ENCODE results near the gene MUL1. TPM values are rescaled to one million over a fixed set of nuclear protein-coding genes. Genes with fewer than 3 reads are reported as not detected.

Gene MUL1
- total and polyA plus RNA-seq, 2 of the 8 experiments (the other 6 are each of a cell fraction or from before 2014, with no cell fraction given) = 16.4 to 20.8 TPM

DNA sequence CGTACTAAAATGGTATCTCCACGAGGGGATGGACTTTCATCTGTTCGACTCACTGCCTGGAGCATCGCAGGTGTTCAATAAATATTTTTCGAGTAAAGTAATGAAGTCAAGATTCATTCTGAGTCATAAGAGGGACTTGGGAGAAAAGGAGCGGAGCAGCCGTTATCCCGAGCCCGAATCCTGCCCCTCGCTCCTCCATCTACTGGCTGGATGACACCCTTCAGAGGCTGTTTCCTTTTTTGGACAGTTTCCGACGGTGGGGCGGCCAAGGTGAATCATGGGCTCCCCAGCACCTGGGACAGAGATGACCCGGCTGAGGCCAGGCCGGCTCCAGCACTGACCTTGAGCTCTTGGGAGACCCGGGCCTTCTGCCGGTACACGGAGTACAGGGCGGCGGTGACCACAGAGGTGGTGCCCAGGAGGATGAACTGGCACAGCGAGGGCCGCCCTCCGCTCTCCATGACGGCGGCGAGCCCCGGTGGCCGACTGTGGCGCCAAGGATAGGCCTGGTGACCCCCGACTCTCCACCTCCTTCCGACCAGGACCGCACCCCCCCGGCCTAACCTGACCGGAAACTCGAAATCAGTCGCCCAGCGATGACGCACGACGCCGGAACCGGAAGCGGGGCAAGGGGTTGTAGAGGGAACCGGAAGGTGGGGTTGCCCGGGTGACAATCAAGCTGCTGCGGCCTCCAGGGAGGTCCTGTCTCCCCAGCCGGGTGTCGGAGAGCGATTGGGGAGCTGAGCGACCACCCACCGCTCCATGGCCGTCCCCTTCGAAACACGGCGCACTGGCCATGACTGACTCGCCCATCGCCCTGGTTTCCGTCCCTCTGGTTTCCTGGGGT, at the start of gene MUL1 (continued):
- TF ChIP-seq, protein P1, sequence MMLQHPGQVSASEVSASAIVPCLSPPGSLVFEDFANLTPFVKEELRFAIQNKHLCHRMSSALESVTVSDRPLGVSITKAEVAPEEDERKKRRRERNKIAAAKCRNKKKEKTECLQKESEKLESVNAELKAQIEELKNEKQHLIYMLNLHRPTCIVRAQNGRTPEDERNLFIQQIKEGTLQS (IDR thresholded peaks at IDR 0.05; ENCODE audit: insufficient read depth, low read depth, low read length) = peak; percentile 62; the same call in 1 of the 2 replicates
- peak in 1 of 2 experiments; percentile 87; a peak in 1 of 4 replicates for TF ChIP-seq HDAC2 (IDR thresholded peaks at IDR 0.05; ENCODE audit: borderline replicate concordance in 1 of 2, low read depth in 2 of 2, low read length in 2 of 2)
- peak; percentile 94 for TF ChIP-seq KDM4A (IDR thresholded peaks at IDR 0.05; ENCODE audit: low read depth, low read length, severe bottlenecking)
- TF ChIP-seq, protein P2, sequence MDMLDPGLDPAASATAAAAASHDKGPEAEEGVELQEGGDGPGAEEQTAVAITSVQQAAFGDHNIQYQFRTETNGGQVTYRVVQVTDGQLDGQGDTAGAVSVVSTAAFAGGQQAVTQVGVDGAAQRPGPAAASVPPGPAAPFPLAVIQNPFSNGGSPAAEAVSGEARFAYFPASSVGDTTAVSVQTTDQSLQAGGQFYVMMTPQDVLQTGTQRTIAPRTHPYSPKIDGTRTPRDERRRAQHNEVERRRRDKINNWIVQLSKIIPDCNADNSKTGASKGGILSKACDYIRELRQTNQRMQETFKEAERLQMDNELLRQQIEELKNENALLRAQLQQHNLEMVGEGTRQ (IDR thresholded peaks at IDR 0.05; ENCODE audit: low read length) = no peak
- peak; percentile 67; the same call in 1 of the 2 replicates for TF ChIP-seq TBP (IDR thresholded peaks at IDR 0.05; ENCODE audit: low read depth, low read length)
- TF ChIP-seq, protein P3, sequence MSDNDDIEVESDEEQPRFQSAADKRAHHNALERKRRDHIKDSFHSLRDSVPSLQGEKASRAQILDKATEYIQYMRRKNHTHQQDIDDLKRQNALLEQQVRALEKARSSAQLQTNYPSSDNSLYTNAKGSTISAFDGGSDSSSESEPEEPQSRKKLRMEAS (IDR thresholded peaks at IDR 0.05) = peak; percentile 62
- no peak for TF ChIP-seq EP300 (IDR thresholded peaks at IDR 0.05; ENCODE audit: borderline replicate concordance in 1 of 2, low read depth in 2 of 2, low read length in 2 of 2)
- no peak for TF ChIP-seq BACH1 (IDR thresholded peaks at IDR 0.05; ENCODE audit: low read length)
- peak; percentile 44 for TF ChIP-seq SAP30 (IDR thresholded peaks at IDR 0.05; ENCODE audit: insufficient read depth, insufficient replicate concordance, low read length)
- peak; percentile 89 for TF ChIP-seq KDM5A (IDR thresholded peaks at IDR 0.05; ENCODE audit: low read length)
- TF ChIP-seq TEAD4 (IDR thresholded peaks at IDR 0.05; ENCODE audit: low read depth, low read length) = no peak
- TF ChIP-seq JUN (IDR thresholded peaks at IDR 0.05; ENCODE audit: low read depth, low read length) = no peak
- TF ChIP-seq POLR2AphosphoS5 (IDR thresholded peaks at IDR 0.05; ENCODE audit: low read depth, low read length) = peak; percentile 81
- TF ChIP-seq RBBP5 (IDR thresholded peaks at IDR 0.05; ENCODE audit: borderline replicate concordance, low read depth, low read length) = peak; percentile 67
- TF ChIP-seq TAF7 (optimal IDR thresholded peaks at IDR 0.05; ENCODE audit: borderline replicate concordance, low read depth, low read length) = no peak
- no peak for TF ChIP-seq BRCA1 (IDR thresholded peaks at IDR 0.05; ENCODE audit: low read depth, low read length)
- TF ChIP-seq SIN3A (conservative IDR thresholded peaks at IDR 0.05 in 1 of 2, IDR thresholded peaks at IDR 0.05 in 1 of 2; ENCODE audit: low read depth in 1 of 2, low read length in 2 of 2) = peak; percentile 84 to 96; a peak in 2 of 4 replicates
- TF ChIP-seq GABPA (IDR thresholded peaks at IDR 0.05; ENCODE audit: borderline replicate concordance, insufficient read depth, low read length) = peak; percentile 98
- no peak for TF ChIP-seq BCL11A (IDR thresholded peaks at IDR 0.05; ENCODE audit: low read depth in 2 of 2, low read length in 2 of 2)
- TF ChIP-seq RFX5 (IDR thresholded peaks at IDR 0.05; ENCODE audit: borderline replicate concordance, low read depth, low read length) = no peak
